Ecto neural progenitor cell (in vitro differentiated cells): ENCODE measurements around the gene CAPZA2.
A peak's percentile ranks its signal among the peaks of the same experiment; 100 is the strongest.
"Not testable (repeated sequence)": the region's sequence is repeated elsewhere in the genome, so short reads cannot be mapped to it uniquely, and the experiment has no call there.

ENCODE experiments used
- DNase-seq: peaks from one replicate; pipeline ENCODE4 v3.0.0-alpha.2; 2018; ENCODE audit warnings: low spot score

CAPZA2 gene

GRCh38 chr7:116862234-116862950 is at the start of gene CAPZA2:
Gene CAPZA2 (plus strand): TSS chr7:116862587. CDS start chr7:116862612, 25 bp downstream.
- peak; percentile 95 for DNase-seq

GRCh38 chr7:116812860-116813259 is 49.5 kb upstream of the CAPZA2 start:
- DNase-seq: no peak

- DNase-seq: not testable (repeated sequence)
Observed at GRCh38 chr7:116813371-116813770, 49.0 kb upstream of the CAPZA2 start.

GRCh38 chr7:116815041-116815440 is 47.3 kb upstream of the CAPZA2 start:
- DNase-seq: no peak

GRCh38 chr7:116820149-116820548 is 42.2 kb upstream of the CAPZA2 start:
- no peak for DNase-seq

GRCh38 chr7:116821647-116822046 is 40.7 kb upstream of the CAPZA2 start:
- not testable (repeated sequence) for DNase-seq

GRCh38 chr7:116824449-116824848 is 37.9 kb upstream of the CAPZA2 start:
- no peak for DNase-seq

GRCh38 chr7:116828281-116828680 is 34.1 kb upstream of the CAPZA2 start:
- no peak for DNase-seq

GRCh38 chr7:116829041-116829440 is 33.3 kb upstream of the CAPZA2 start:
- no peak for DNase-seq

- DNase-seq: no peak
Observed at GRCh38 chr7:116829493-116829892, 32.9 kb upstream of the CAPZA2 start.

- DNase-seq: no peak
Observed at GRCh38 chr7:116832692-116833091, 29.7 kb upstream of the CAPZA2 start.

GRCh38 chr7:116834815-116835504 is 27.4 kb upstream of the CAPZA2 start:
- no peak for DNase-seq

GRCh38 chr7:116836048-116836447 is 26.3 kb upstream of the CAPZA2 start:
- no peak for DNase-seq

- DNase-seq: no peak
Observed at GRCh38 chr7:116836911-116837310, 25.5 kb upstream of the CAPZA2 start.

- DNase-seq: no peak
Observed at GRCh38 chr7:116837586-116837985, 24.8 kb upstream of the CAPZA2 start.

GRCh38 chr7:116840256-116840655 is 22.1 kb upstream of the CAPZA2 start:
- no peak for DNase-seq

GRCh38 chr7:116842371-116842770 is 20.0 kb upstream of the CAPZA2 start:
- DNase-seq: no peak

- no peak for DNase-seq
Observed at GRCh38 chr7:116843378-116843777, 19.0 kb upstream of the CAPZA2 start.

GRCh38 chr7:116851175-116851574 is 11.2 kb upstream of the CAPZA2 start:
- DNase-seq: no peak

GRCh38 chr7:116851671-116852070 is 10.7 kb upstream of the CAPZA2 start:
- DNase-seq: no peak

- no peak for DNase-seq
Observed at GRCh38 chr7:116854132-116854531, 8.3 kb upstream of the CAPZA2 start.

- no peak for DNase-seq
Observed at GRCh38 chr7:116857052-116857451, 5.3 kb upstream of the CAPZA2 start.

GRCh38 chr7:116859323-116859722 is 3.1 kb upstream of the CAPZA2 start:
- no peak for DNase-seq

- DNase-seq: no peak
Observed at GRCh38 chr7:116861717-116862116, 670 bp upstream of the CAPZA2 start.
